Stomach (tissue), 9 donors: Measurements from ENCODE around the gene MYPOP. TPM values are rescaled to one million over a fixed set of nuclear protein-coding genes. Genes with fewer than 3 reads are reported as not detected.
A peak's percentile ranks its signal among the peaks of the same experiment; 100 is the strongest.

Source experiments
- DNase-seq, 2 donors: peaks; one replicate each; pipeline versions ENCODE4 v3.0.0 to v3.0.0-alpha.2; 2013 to 2019
- H3K27ac ChIP-seq, 5 donors: fragments of 200-600 bp in 4 of 5; sonication (generic) in 4 of 5; one replicate each; pipeline ENCODE4 v1.5.1; 2013 to 2019; ENCODE audit warnings: mild to moderate bottlenecking in 1 of 5, moderate library complexity in 1 of 5
- H3K27me3 ChIP-seq, 3 donors: fragments of 200-600 bp; sonication (generic); one replicate each; pipeline ENCODE4 v1.5.1; 2017 to 2019; ENCODE audit warnings: mixed run types in 1 of 3
- H3K36me3 ChIP-seq, 4 donors: fragments of 200-600 bp; sonication (generic); 1 replicate in 3 of 4; 2 replicates in 1 of 4; pipeline ENCODE4 v1.5.1; 2016 to 2019
- H3K4me1 ChIP-seq, 4 donors: fragments of 200-600 bp; sonication (generic); one replicate each; pipeline ENCODE4 v1.5.1; 2016 to 2019
- H3K4me3 ChIP-seq, 4 donors: fragments of 200-600 bp; sonication (generic) in 3 of 4; one replicate each; pipeline ENCODE4 v1.5.1; 2016 to 2019; ENCODE audit warnings: mild to moderate bottlenecking in 1 of 4
- H3K9me3 ChIP-seq, 4 donors: fragments of 200-600 bp; sonication (generic); one replicate each; pipeline ENCODE4 v1.5.1; 2016 to 2019
- EP300 ChIP-seq: sonication (generic); formaldehyde crosslinking; IDR thresholded peaks from one replicate; pipeline ENCODE4 v1.6.1; 2017; ENCODE audit warnings: antibody characterized with exemption
- POLR2A ChIP-seq, 4 donors: fragments of 450-650 bp; IDR thresholded peaks; one replicate each; pipeline ENCODE4 v1.6.1; 2016; ENCODE audit warnings: antibody characterized with exemption in 4 of 4, control low read depth in 2 of 4, mild to moderate bottlenecking in 1 of 4, moderate library complexity in 1 of 4
- POLR2AphosphoS5 ChIP-seq, 3 donors: sonication (generic); formaldehyde crosslinking; IDR thresholded peaks; one replicate each; pipeline ENCODE4 v1.6.1; 2016; ENCODE audit warnings: antibody characterized with exemption in 3 of 3
- WGBS, 5 donors: extraction: QIAGEN DNeasy Blood & Tissue Kit in 3 of 5; methylation state at CpG; one replicate each; pipeline versions ENCODE4 v1.1.5 to v1.1.7; 2013 to 2018; 5-methylcytosine and 5-hydroxymethylcytosine counted together
- intact Hi-C: fragments of 100-400 bp; cut with DNase I; formaldehyde crosslinking; loops from one replicate; pipeline ENCODE4 v1.15.1; 2023; ENCODE audit warnings: low total_unique reads
- polyA plus RNA-seq, 3 donors: library from polyadenylated mRNA; stranded (reverse); fragments of 200-250 nt; gene quantifications; one replicate each; pipeline ENCODE4 v1.2.3, GENCODE V29; 2013
- total RNA-seq, 5 donors: library from RNA; depleted of rRNA; stranded (reverse); fragments of >200 nt; gene quantifications; one replicate each; pipeline versions ENCODE4 v1.1.0 to v1.2.3, GENCODE V29; 2014 to 2016
- TF ChIP-seq, protein P1 (sequence below), 7 experiments: fragments of 450-650 bp in 4 of 7; fragments of 200-600 bp in 3 of 7; sonication (generic) in 3 of 7; IDR thresholded peaks; one replicate each; pipeline ENCODE4 v1.5.1; 2016 to 2019; ENCODE audit warnings: antibody characterized with exemption in 7 of 7, control low read depth in 2 of 7, mild to moderate bottlenecking in 1 of 7
- donor health status: healthy with polysubstance abuse.
- donor health status: Bipolar disorder and iron deficiency.
- donor health status: healthy.

Gene MYPOP
- total and polyA plus RNA-seq, 8 donors, result 0.58 to 12.2 (median 4.6) TPM

GRCh38 chr19:45933759-45934158 lies 31.3 kb upstream of the MYPOP start:
- no peaks in the 10 kb centered on the region for H3K4me1 ChIP-seq
- no peaks in the 10 kb centered on the region for H3K36me3 ChIP-seq
- intact Hi-C loops, result no loop called here
- WGBS, 5 donors, result 57 to 69% (median 59%) methylated on average over 8 to 9 of the region's 9 CpGs
- no peaks in the 10 kb centered on the region for H3K9me3 ChIP-seq
- H3K4me3 ChIP-seq, result no peak overlapping the region
- no peak for TF ChIP-seq POLR2A (IDR thresholded peaks at IDR 0.05)
- no peak for TF ChIP-seq EP300
- TF ChIP-seq POLR2AphosphoS5 (IDR thresholded peaks at IDR 0.05), result no peak
- TF ChIP-seq, protein P1, sequence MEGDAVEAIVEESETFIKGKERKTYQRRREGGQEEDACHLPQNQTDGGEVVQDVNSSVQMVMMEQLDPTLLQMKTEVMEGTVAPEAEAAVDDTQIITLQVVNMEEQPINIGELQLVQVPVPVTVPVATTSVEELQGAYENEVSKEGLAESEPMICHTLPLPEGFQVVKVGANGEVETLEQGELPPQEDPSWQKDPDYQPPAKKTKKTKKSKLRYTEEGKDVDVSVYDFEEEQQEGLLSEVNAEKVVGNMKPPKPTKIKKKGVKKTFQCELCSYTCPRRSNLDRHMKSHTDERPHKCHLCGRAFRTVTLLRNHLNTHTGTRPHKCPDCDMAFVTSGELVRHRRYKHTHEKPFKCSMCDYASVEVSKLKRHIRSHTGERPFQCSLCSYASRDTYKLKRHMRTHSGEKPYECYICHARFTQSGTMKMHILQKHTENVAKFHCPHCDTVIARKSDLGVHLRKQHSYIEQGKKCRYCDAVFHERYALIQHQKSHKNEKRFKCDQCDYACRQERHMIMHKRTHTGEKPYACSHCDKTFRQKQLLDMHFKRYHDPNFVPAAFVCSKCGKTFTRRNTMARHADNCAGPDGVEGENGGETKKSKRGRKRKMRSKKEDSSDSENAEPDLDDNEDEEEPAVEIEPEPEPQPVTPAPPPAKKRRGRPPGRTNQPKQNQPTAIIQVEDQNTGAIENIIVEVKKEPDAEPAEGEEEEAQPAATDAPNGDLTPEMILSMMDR (IDR thresholded peaks at IDR 0.05), result no peak
- no peak for DNase-seq
- peaks cover 9 to 80% (median 41%) of the 10 kb centered on the region in 3 donors for H3K27me3 ChIP-seq
- no peak overlapping the region for H3K27ac ChIP-seq

GRCh38 chr19:45931055-45931454 lies 28.6 kb upstream of the MYPOP start:
- intact Hi-C loops, result no loop called here
- Histone ChIP-seq H3K27me3 (peaks cover 9 to 56% (median 25%) of the 10 kb centered on the region in 3 donors), H3K4me1 (peaks cover 6 to 9% (median 7%) of the 10 kb centered on the region in 4 donors), H3K9me3 (no peaks in the 10 kb centered on the region), H3K4me3 (no peak overlapping the region), H3K27ac (no peak overlapping the region), H3K36me3 (no peaks in the 10 kb centered on the region)
- no peak for TF ChIP-seq POLR2AphosphoS5 (IDR thresholded peaks at IDR 0.05)
- no peak for TF ChIP-seq EP300
- no peak for TF ChIP-seq POLR2A (IDR thresholded peaks at IDR 0.05)
- TF ChIP-seq, protein P1 (IDR thresholded peaks at IDR 0.05), result no peak
- WGBS, 5 donors, result 47 to 74% (median 68%) methylated on average over 3 of the region's 3 CpGs
- no peak for DNase-seq

- no peaks in the 10 kb centered on the region for H3K36me3 ChIP-seq
- no peaks in the 10 kb centered on the region for H3K9me3 ChIP-seq
- TF ChIP-seq, protein P1 (IDR thresholded peaks at IDR 0.05), result no peak
- TF ChIP-seq POLR2AphosphoS5 (IDR thresholded peaks at IDR 0.05) (no peak), EP300 (no peak), POLR2A (IDR thresholded peaks at IDR 0.05) (no peak)
- DNase-seq, result no peak
- no peak overlapping the region for H3K27ac ChIP-seq
- H3K4me3 ChIP-seq, result no peak overlapping the region
- intact Hi-C loops, result no loop called here
- WGBS, 5 donors, result 64 to 82% (median 75%) methylated on average over 2 of the region's 2 CpGs
- peaks cover 0 to 38% (median 7%) of the 10 kb centered on the region in 3 donors for H3K27me3 ChIP-seq
- peaks cover 6 to 9% (median 7%) of the 10 kb centered on the region in 4 donors for H3K4me1 ChIP-seq
Measured at GRCh38 chr19:45929247-45929646, 26.8 kb upstream of the MYPOP start.

- DNase-seq, result peak; percentile 93 to 97
- 8 to 18% (median 10%) methylated on average over 23 to 33 of the region's 33 CpGs for WGBS, 5 donors
- H3K27ac ChIP-seq, result no peak overlapping the region
- peaks cover 0 to 23% (median 0%) of the 10 kb centered on the region in 3 donors for H3K27me3 ChIP-seq
- no peak for TF ChIP-seq POLR2A (IDR thresholded peaks at IDR 0.05)
- no peak for TF ChIP-seq EP300
- TF ChIP-seq, protein P1 (IDR thresholded peaks at IDR 0.05), result no peak
- peak in 2 of 3 donors; percentile 41 to 66 for TF ChIP-seq POLR2AphosphoS5 (IDR thresholded peaks at IDR 0.05)
- peak overlapping the region in 1 of 4 donors; percentile 7 for H3K4me3 ChIP-seq
- no peaks in the 10 kb centered on the region for H3K9me3 ChIP-seq
- intact Hi-C loops, result no loop called here
- H3K36me3 ChIP-seq, result no peaks in the 10 kb centered on the region
- H3K4me1 ChIP-seq, result peaks cover 6 to 9% (median 7%) of the 10 kb centered on the region in 4 donors
Measured at GRCh38 chr19:45927565-45928261, 25.3 kb upstream of the MYPOP start.
